ENCODE results near the gene NOXA1. TPM values are rescaled to one million over a fixed set of nuclear protein-coding genes. Genes with fewer than 3 reads are reported as not detected.
A peak's percentile ranks its signal among the peaks of the same experiment; 100 is the strongest.
"Not testable (repeated sequence)": the region's sequence is repeated elsewhere in the genome, so short reads cannot be mapped to it uniquely, and the experiment has no call there.

NOXA1 gene
- total and polyA plus RNA-seq, 2 donors: 1.9 to 8.4 TPM

- Histone ChIP-seq H3K27ac (ENCODE audit: low read depth in 1 of 2, low read length in 1 of 2) (no peak overlapping the region), H3K27me3 (ENCODE audit: control insufficient read depth in 2 of 2, insufficient read depth in 1 of 2, low read length in 1 of 2) (peaks cover 9 to 11% of the 10 kb centered on the region in 2 donors), H3K4me1 (ENCODE audit: control insufficient read depth in 2 of 2, insufficient read depth in 2 of 2, low read length in 2 of 2) (peaks cover 25 to 36% of the 10 kb centered on the region in 2 donors), H3K36me3 (ENCODE audit: control insufficient read depth in 2 of 2, insufficient read depth in 2 of 2, low read length in 1 of 2) (no peaks in the 10 kb centered on the region), H3K4me3 (ENCODE audit: low read length in 2 of 2) (no peak overlapping the region), H3K9me3 (ENCODE audit: control insufficient read depth in 2 of 2, insufficient read depth in 1 of 2, low read length in 1 of 2) (peaks cover 0 to 6% of the 10 kb centered on the region in 2 donors)
- 96% methylated on average over 23 of the region's 23 CpGs for WGBS
- no peak for DNase-seq (ENCODE audit: low read depth in 6 of 9, low spot score in 9 of 9)
These were observed 42.0 kb downstream of the NOXA1 start for GRCh38 chr9:137465000-137465719.

- H3K27ac ChIP-seq (ENCODE audit: low read depth in 1 of 2, low read length in 1 of 2): no peak overlapping the region
- WGBS: 98% methylated on average over 23 of the region's 23 CpGs
- no peaks in the 10 kb centered on the region for H3K36me3 ChIP-seq (ENCODE audit: control insufficient read depth in 2 of 2, insufficient read depth in 2 of 2, low read length in 1 of 2)
- peaks cover 9 to 12% of the 10 kb centered on the region in 2 donors for H3K27me3 ChIP-seq (ENCODE audit: control insufficient read depth in 2 of 2, insufficient read depth in 1 of 2, low read length in 1 of 2)
- peaks cover 22 to 33% of the 10 kb centered on the region in 2 donors for H3K4me1 ChIP-seq (ENCODE audit: control insufficient read depth in 2 of 2, insufficient read depth in 2 of 2, low read length in 2 of 2)
- H3K9me3 ChIP-seq (ENCODE audit: control insufficient read depth in 2 of 2, insufficient read depth in 1 of 2, low read length in 1 of 2): peaks cover 0 to 2% of the 10 kb centered on the region in 2 donors
- no peak overlapping the region for H3K4me3 ChIP-seq (ENCODE audit: low read length in 2 of 2)
- no peak for DNase-seq (ENCODE audit: low read depth in 6 of 9, low spot score in 9 of 9)
These were observed 42.7 kb downstream of the NOXA1 start for GRCh38 chr9:137465720-137466388.

DNA sequence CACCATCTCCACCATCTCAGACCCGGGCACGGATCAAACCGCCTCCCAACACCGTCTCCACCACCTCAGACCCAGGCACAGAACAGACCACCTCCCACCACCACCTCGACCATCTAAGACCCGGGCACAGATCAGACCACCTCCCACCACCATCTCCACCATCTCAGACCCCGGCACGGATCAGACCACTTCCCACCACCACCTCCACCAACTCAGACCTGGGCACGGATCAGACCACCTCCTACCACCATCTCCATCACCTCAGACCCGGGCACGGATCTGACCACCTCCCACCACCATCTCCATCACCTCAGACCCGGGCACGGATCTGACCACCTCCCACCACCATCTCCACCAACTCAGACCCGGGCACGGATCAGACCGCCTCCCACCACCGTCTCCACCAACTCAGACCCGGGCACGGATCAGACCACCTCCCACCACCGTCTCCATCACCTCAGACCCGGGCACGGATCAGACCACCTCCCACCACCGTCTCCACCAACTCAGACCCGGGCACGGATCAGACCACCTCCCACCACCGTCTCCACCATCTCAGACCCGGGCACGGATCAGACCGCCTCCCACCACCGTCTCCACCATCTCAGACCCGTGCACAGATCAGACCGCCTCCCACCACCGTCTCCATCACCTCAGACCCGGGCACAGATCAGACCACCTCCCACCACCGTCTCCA is 43.3 kb downstream of the NOXA1 start:
- H3K9me3 ChIP-seq (ENCODE audit: control insufficient read depth in 2 of 2, insufficient read depth in 1 of 2, low read length in 1 of 2); H3K4me3 ChIP-seq (ENCODE audit: low read length in 2 of 2); H3K36me3 ChIP-seq (ENCODE audit: control insufficient read depth in 2 of 2, insufficient read depth in 2 of 2, low read length in 1 of 2); H3K27ac ChIP-seq (ENCODE audit: low read depth in 1 of 2, low read length in 1 of 2); DNase-seq (ENCODE audit: low read depth in 6 of 9, low spot score in 9 of 9): not testable (repeated sequence)
- Histone ChIP-seq H3K27me3 (ENCODE audit: control insufficient read depth in 2 of 2, insufficient read depth in 1 of 2, low read length in 1 of 2) (peaks cover 9 to 13% of the 10 kb centered on the region in 2 donors), H3K4me1 (ENCODE audit: control insufficient read depth in 2 of 2, insufficient read depth in 2 of 2, low read length in 2 of 2) (peaks cover 15 to 27% of the 10 kb centered on the region in 2 donors)
- WGBS: 98% methylated on average over 35 of the region's 35 CpGs

DNA sequence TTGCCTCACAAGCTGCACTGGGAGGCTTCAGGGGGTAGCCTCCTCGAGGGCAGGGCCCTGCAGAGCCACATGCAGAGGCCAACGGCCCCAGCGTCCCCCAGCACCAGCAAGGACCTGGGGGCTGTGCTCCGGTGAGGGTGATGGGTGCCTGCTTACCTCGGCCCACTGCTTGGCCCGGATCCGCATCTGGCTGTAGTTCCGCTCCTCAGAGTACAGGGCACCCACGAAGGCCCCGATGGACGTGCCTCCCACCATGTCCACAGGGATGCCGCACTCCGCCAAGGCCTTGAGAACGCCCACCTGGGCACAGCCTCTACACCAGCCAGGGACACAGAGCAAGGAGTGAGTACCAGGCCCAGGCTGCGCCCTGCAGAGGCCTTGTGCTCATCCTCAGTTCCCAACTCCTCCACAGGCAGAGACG is 44.0 kb downstream of the NOXA1 start:
- no peak overlapping the region for H3K27ac ChIP-seq (ENCODE audit: low read depth in 1 of 2, low read length in 1 of 2)
- no peaks in the 10 kb centered on the region for H3K9me3 ChIP-seq (ENCODE audit: control insufficient read depth in 2 of 2, insufficient read depth in 1 of 2, low read length in 1 of 2)
- 97% methylated on average over 16 of the region's 16 CpGs for WGBS
- peaks cover 13 to 21% of the 10 kb centered on the region in 2 donors for H3K4me1 ChIP-seq (ENCODE audit: control insufficient read depth in 2 of 2, insufficient read depth in 2 of 2, low read length in 2 of 2)
- peaks cover 9 to 13% of the 10 kb centered on the region in 2 donors for H3K27me3 ChIP-seq (ENCODE audit: control insufficient read depth in 2 of 2, insufficient read depth in 1 of 2, low read length in 1 of 2)
- H3K4me3 ChIP-seq (ENCODE audit: low read length in 2 of 2): no peak overlapping the region
- H3K36me3 ChIP-seq (ENCODE audit: control insufficient read depth in 2 of 2, insufficient read depth in 2 of 2, low read length in 1 of 2): no peaks in the 10 kb centered on the region
- DNase-seq (ENCODE audit: low read depth in 6 of 9, low spot score in 9 of 9): no peak

GRCh38 chr9:137467896-137468295 is 44.7 kb downstream of the NOXA1 start:
- 98% methylated on average over 7 of the region's 7 CpGs for WGBS
- DNase-seq (ENCODE audit: low read depth in 6 of 9, low spot score in 9 of 9): no peak
- peaks cover 9 to 13% of the 10 kb centered on the region in 2 donors for H3K27me3 ChIP-seq (ENCODE audit: control insufficient read depth in 2 of 2, insufficient read depth in 1 of 2, low read length in 1 of 2)
- peaks cover 6 to 13% of the 10 kb centered on the region in 2 donors for H3K4me1 ChIP-seq (ENCODE audit: control insufficient read depth in 2 of 2, insufficient read depth in 2 of 2, low read length in 2 of 2)
- no peak overlapping the region for H3K4me3 ChIP-seq (ENCODE audit: low read length in 2 of 2)
- no peak overlapping the region for H3K27ac ChIP-seq (ENCODE audit: low read depth in 1 of 2, low read length in 1 of 2)
- H3K9me3 ChIP-seq (ENCODE audit: control insufficient read depth in 2 of 2, insufficient read depth in 1 of 2, low read length in 1 of 2): peaks cover 0 to 3% of the 10 kb centered on the region in 2 donors
- H3K36me3 ChIP-seq (ENCODE audit: control insufficient read depth in 2 of 2, insufficient read depth in 2 of 2, low read length in 1 of 2): no peaks in the 10 kb centered on the region

GRCh38 chr9:137470785-137471184 is 47.6 kb downstream of the NOXA1 start:
- no peak overlapping the region for H3K27ac ChIP-seq (ENCODE audit: low read depth in 1 of 2, low read length in 1 of 2)
- H3K4me1 ChIP-seq (ENCODE audit: control insufficient read depth in 2 of 2, insufficient read depth in 2 of 2, low read length in 2 of 2): peaks cover 0 to 4% of the 10 kb centered on the region in 2 donors
- H3K4me3 ChIP-seq (ENCODE audit: low read length in 2 of 2): no peak overlapping the region
- DNase-seq (ENCODE audit: low read depth in 6 of 9, low spot score in 9 of 9): peak in 1 of 9 donors; percentile 37
- peaks cover 1 to 21% of the 10 kb centered on the region in 2 donors for H3K9me3 ChIP-seq (ENCODE audit: control insufficient read depth in 2 of 2, insufficient read depth in 1 of 2, low read length in 1 of 2)
- H3K36me3 ChIP-seq (ENCODE audit: control insufficient read depth in 2 of 2, insufficient read depth in 2 of 2, low read length in 1 of 2): no peaks in the 10 kb centered on the region
- H3K27me3 ChIP-seq (ENCODE audit: control insufficient read depth in 2 of 2, insufficient read depth in 1 of 2, low read length in 1 of 2): peaks cover 9% of the 10 kb centered on the region in 2 donors
- 4% methylated on average over 7 of the region's 7 CpGs for WGBS

DNA sequence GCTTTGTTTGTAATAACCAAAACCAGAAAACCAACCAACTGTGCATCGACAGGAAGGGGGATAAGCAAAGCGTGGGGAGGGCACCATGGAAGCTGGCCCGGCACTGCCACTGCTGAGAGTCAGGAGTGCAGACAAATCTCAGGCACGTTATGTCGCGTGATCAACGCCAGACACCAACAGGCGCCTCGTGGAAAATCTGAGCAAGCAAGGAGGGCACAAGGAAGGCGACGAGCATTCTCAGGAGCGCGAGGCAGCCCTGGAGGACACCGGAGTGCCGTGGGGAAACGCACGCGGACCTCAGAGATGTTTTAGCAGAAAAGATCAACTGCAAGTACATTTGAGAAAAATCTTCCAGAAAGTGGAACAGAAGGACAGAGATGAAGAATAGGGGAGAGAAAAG is 51.1 kb downstream of the NOXA1 start:
- DNase-seq (ENCODE audit: low read depth in 6 of 9, low spot score in 9 of 9): no peak
- H3K27me3 ChIP-seq (ENCODE audit: control insufficient read depth in 2 of 2, insufficient read depth in 1 of 2, low read length in 1 of 2): peaks cover 3 to 5% of the 10 kb centered on the region in 2 donors
- H3K4me1 ChIP-seq (ENCODE audit: control insufficient read depth in 2 of 2, insufficient read depth in 2 of 2, low read length in 2 of 2): peaks cover 0 to 4% of the 10 kb centered on the region in 2 donors
- WGBS: 97% methylated on average over 18 of the region's 18 CpGs
- peaks cover 3 to 29% of the 10 kb centered on the region in 2 donors for H3K9me3 ChIP-seq (ENCODE audit: control insufficient read depth in 2 of 2, insufficient read depth in 1 of 2, low read length in 1 of 2)
- H3K27ac ChIP-seq (ENCODE audit: low read depth in 1 of 2, low read length in 1 of 2): no peak overlapping the region
- H3K36me3 ChIP-seq (ENCODE audit: control insufficient read depth in 2 of 2, insufficient read depth in 2 of 2, low read length in 1 of 2): no peaks in the 10 kb centered on the region
- no peak overlapping the region for H3K4me3 ChIP-seq (ENCODE audit: low read length in 2 of 2)

DNA sequence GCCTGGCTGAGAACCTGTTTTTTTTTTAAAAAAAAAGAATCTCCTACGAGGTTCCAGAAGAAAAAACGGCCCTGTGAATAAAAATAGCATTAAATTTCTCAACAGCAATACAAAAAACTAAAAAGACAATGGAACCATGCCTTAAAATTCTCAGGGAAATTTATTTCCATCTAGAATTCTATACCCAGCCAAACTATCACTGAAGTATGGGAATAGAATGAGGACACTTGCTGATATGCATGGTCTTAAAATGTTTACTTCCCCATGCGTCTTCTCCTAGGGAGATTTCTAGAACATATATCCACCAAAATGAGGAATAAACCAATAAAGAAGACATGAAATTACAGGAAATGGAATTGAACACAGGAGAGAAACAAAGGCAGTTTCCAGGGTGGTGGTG is 52.5 kb downstream of the NOXA1 start:
- DNase-seq (ENCODE audit: low read depth in 6 of 9, low spot score in 9 of 9): no peak
- no peak overlapping the region for H3K4me3 ChIP-seq (ENCODE audit: low read length in 2 of 2)
- peaks cover 0 to 5% of the 10 kb centered on the region in 2 donors for H3K27me3 ChIP-seq (ENCODE audit: control insufficient read depth in 2 of 2, insufficient read depth in 1 of 2, low read length in 1 of 2)
- 93% methylated on average over 3 of the region's 3 CpGs for WGBS
- no peaks in the 10 kb centered on the region for H3K36me3 ChIP-seq (ENCODE audit: control insufficient read depth in 2 of 2, insufficient read depth in 2 of 2, low read length in 1 of 2)
- H3K27ac ChIP-seq (ENCODE audit: low read depth in 1 of 2, low read length in 1 of 2): no peak overlapping the region
- peaks cover 3 to 29% of the 10 kb centered on the region in 2 donors for H3K9me3 ChIP-seq (ENCODE audit: control insufficient read depth in 2 of 2, insufficient read depth in 1 of 2, low read length in 1 of 2)
- peaks cover 0 to 3% of the 10 kb centered on the region in 2 donors for H3K4me1 ChIP-seq (ENCODE audit: control insufficient read depth in 2 of 2, insufficient read depth in 2 of 2, low read length in 2 of 2)

- WGBS: 96% methylated on average over 11 of the region's 11 CpGs
- Histone ChIP-seq H3K4me3 (ENCODE audit: low read length in 2 of 2) (no peak overlapping the region), H3K9me3 (ENCODE audit: control insufficient read depth in 2 of 2, insufficient read depth in 1 of 2, low read length in 1 of 2) (peaks cover 3 to 29% of the 10 kb centered on the region in 2 donors), H3K27me3 (ENCODE audit: control insufficient read depth in 2 of 2, insufficient read depth in 1 of 2, low read length in 1 of 2) (peaks cover 0 to 4% of the 10 kb centered on the region in 2 donors), H3K27ac (ENCODE audit: low read depth in 1 of 2, low read length in 1 of 2) (no peak overlapping the region), H3K36me3 (ENCODE audit: control insufficient read depth in 2 of 2, insufficient read depth in 2 of 2, low read length in 1 of 2) (no peaks in the 10 kb centered on the region), H3K4me1 (ENCODE audit: control insufficient read depth in 2 of 2, insufficient read depth in 2 of 2, low read length in 2 of 2) (peaks cover 0 to under 1% of the 10 kb centered on the region in 2 donors)
- DNase-seq (ENCODE audit: low read depth in 6 of 9, low spot score in 9 of 9): no peak
These were observed 53.7 kb downstream of the NOXA1 start for GRCh38 chr9:137476856-137477255.

Data from thymus (tissue), 11 donors.